Tongue (tissue), 2 donors: ENCODE data around the gene PPIG. TPM values are rescaled to one million over a fixed set of nuclear protein-coding genes. Genes with fewer than 3 reads are reported as not detected.
"Not testable (repeated sequence)": the region's sequence is repeated elsewhere in the genome, so short reads cannot be mapped to it uniquely, and the experiment has no call there.

Source experiments
- DNase-seq: peaks from one replicate; pipeline ENCODE4 v3.0.0-alpha.2; 2015
- total RNA-seq: library from RNA; depleted of rRNA; stranded (reverse); fragments of >200 nt; gene quantifications from one replicate; pipeline ENCODE4 v1.2.3, GENCODE V29; 2014

Gene PPIG
- total RNA-seq, result 46.1 TPM

- peak; percentile 97 for DNase-seq
These were observed at the start of gene PPIG for GRCh38 chr2:169584005-169584877. PPIG (plus strand) TSS chr2:169584351; CDS start chr2:169604042, 19,691 bp downstream.

GRCh38 chr2:169539460-169539859 is 44.7 kb upstream of the PPIG start:
- DNase-seq, result not testable (repeated sequence)

- no peak for DNase-seq
These were observed 44.0 kb upstream of the PPIG start for GRCh38 chr2:169540146-169540545.

GRCh38 chr2:169542433-169542832 is 41.7 kb upstream of the PPIG start:
- no peak for DNase-seq

- no peak for DNase-seq
These were observed 37.4 kb upstream of the PPIG start for GRCh38 chr2:169546756-169547155.

- peak; percentile 24 for DNase-seq
These were observed 22.8 kb upstream of the PPIG start for GRCh38 chr2:169561364-169561763.

- not testable (repeated sequence) for DNase-seq
These were observed 22.1 kb upstream of the PPIG start for GRCh38 chr2:169562084-169562483.

GRCh38 chr2:169562519-169562918 is 21.6 kb upstream of the PPIG start:
- no peak for DNase-seq

GRCh38 chr2:169565686-169566085 is 18.5 kb upstream of the PPIG start:
- no peak for DNase-seq

- no peak for DNase-seq
These were observed 14.2 kb upstream of the PPIG start for GRCh38 chr2:169569948-169570347.

- not testable (repeated sequence) for DNase-seq
These were observed 13.4 kb upstream of the PPIG start for GRCh38 chr2:169570752-169571151.

- no peak for DNase-seq
These were observed 12.6 kb upstream of the PPIG start for GRCh38 chr2:169571571-169571970.

- no peak for DNase-seq
These were observed 12.0 kb upstream of the PPIG start for GRCh38 chr2:169572189-169572588.

GRCh38 chr2:169572821-169573159 is 11.4 kb upstream of the PPIG start:
- no peak for DNase-seq

- peak; percentile 96 for DNase-seq
These were observed 10.8 kb upstream of the PPIG start, which contains the start of gene FASTKD1 for GRCh38 chr2:169573160-169573973. FASTKD1 (minus strand) TSS chr2:169573865; CDS start chr2:169572029, 1,836 bp downstream.

- no peak for DNase-seq
These were observed 10.2 kb upstream of the PPIG start for GRCh38 chr2:169573974-169574299.

GRCh38 chr2:169574539-169574938 is 9.6 kb upstream of the PPIG start:
- DNase-seq, result not testable (repeated sequence)

GRCh38 chr2:169575264-169575663 is 8.9 kb upstream of the PPIG start:
- not testable (repeated sequence) for DNase-seq

- DNase-seq, result no peak
These were observed 5.1 kb upstream of the PPIG start for GRCh38 chr2:169579044-169579443.

- not testable (repeated sequence) for DNase-seq
These were observed 1.4 kb upstream of the PPIG start for GRCh38 chr2:169582552-169583266.

- DNase-seq, result no peak
These were observed 633 bp upstream of the PPIG start for GRCh38 chr2:169583518-169583917.

GRCh38 chr2:169585673-169586072 is 1.5 kb downstream of the PPIG start:
- no peak for DNase-seq

GRCh38 chr2:169590804-169591203 is 6.7 kb downstream of the PPIG start:
- DNase-seq, result no peak
